Subcutaneous abdominal adipose tissue (tissue), 5 donors: ENCODE measurements around the gene FAM222A.

Experiments
- H3K27ac ChIP-seq: one replicate; pipeline ENCODE4 v1.7.0; 2013; ENCODE audit warnings: low read depth, mild to moderate bottlenecking, inconsistent platforms, low read length, moderate library complexity
- H3K27me3 ChIP-seq, 5 donors: one replicate each; pipeline ENCODE4 v1.7.0; 2013; ENCODE audit warnings: low read length in 5 of 5, inconsistent platforms in 1 of 5; ENCODE audit not compliant: control insufficient read depth in 5 of 5, insufficient read depth in 4 of 5
- H3K36me3 ChIP-seq, 5 donors: one replicate each; pipeline ENCODE4 v1.7.0; 2013; ENCODE audit warnings: low read length in 5 of 5; ENCODE audit not compliant: control insufficient read depth in 5 of 5, insufficient read depth in 5 of 5
- H3K4me1 ChIP-seq, 5 donors: one replicate each; pipeline ENCODE4 v1.7.0; 2013; ENCODE audit warnings: low read length in 5 of 5, mild to moderate bottlenecking in 3 of 5, moderate library complexity in 1 of 5; ENCODE audit not compliant: control insufficient read depth in 5 of 5, insufficient read depth in 5 of 5
- H3K4me3 ChIP-seq, 5 donors: one replicate each; pipeline ENCODE4 v1.7.0; 2013; ENCODE audit warnings: low read length in 5 of 5, low read depth in 1 of 5
- H3K9ac ChIP-seq, 5 donors: one replicate each; pipeline ENCODE4 v1.7.0; 2013; ENCODE audit warnings: low read length in 5 of 5, mild to moderate bottlenecking in 4 of 5, moderate library complexity in 3 of 5
- H3K9me3 ChIP-seq, 5 donors: one replicate each; pipeline ENCODE4 v1.7.0; 2013; ENCODE audit warnings: low read length in 5 of 5; ENCODE audit not compliant: control insufficient read depth in 5 of 5
- donor health status: healthy.
- donor health status: healthy.
- donor health status: healthy.
- donor health status: healthy.
- donor health status: healthy.

FAM222A gene

DNA sequence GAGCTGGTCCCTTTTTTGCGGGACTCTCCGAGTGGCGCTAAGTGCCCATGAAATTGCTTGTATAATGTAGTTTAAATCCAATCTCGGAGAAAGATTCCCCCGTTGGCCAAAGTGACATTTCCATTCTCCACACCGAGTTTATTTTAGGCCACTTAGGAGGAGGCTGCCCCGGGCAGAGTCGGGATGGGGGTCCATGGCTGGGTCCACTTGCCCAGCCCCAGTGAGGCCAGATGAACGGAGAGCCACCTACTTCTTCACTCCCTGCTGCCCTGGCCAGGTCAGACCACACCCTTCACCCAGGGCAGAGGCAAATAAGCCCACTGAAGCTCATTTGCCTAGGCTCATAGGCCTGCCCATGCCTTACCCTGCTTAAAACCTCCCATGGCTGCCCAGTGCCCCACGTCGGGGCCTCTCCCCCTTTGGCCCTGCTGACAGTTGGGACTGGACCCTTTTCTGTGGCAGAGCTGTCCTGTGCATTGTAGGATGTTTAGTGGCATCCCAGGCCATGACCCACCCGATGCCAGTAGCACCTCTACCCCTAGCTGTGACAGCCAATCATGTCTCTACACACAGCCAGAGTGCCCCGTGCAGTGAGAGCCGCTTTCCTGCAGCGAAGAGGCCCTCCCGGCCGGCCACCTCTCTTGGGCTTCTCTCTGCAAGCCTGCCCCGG is 51.3 kb downstream of the FAM222A start:
- H3K36me3 ChIP-seq = no peaks in the 10 kb centered on the region
- H3K4me1 ChIP-seq = peaks cover 0 to 5% (median 0%) of the 10 kb centered on the region in 5 donors
- no peak overlapping the region for H3K9ac ChIP-seq
- H3K9me3 ChIP-seq = peaks cover 0 to 9% (median 8%) of the 10 kb centered on the region in 5 donors
- H3K4me3 ChIP-seq = no peak overlapping the region
- peaks cover 0 to 3% (median 2%) of the 10 kb centered on the region in 5 donors for H3K27me3 ChIP-seq
- no peak overlapping the region for H3K27ac ChIP-seq

DNA sequence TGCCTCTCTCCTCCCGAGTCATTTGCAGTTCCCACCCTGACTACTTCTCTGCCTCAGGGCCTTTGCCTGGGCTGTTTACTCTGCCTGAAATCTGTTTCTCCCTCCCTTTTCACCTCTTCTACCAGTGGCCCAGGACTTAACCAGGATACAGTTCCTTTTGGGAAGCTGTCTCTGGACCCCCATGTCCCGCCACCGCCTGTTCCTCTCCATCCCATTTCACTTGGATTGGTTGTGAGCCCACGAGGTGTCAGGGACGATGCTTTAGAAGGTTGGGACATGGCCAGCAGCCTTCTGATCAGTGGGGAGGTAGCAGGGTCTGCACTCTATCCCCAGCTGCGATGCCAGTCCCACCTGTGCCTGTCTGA is 51.8 kb downstream of the FAM222A start:
- H3K9ac ChIP-seq = no peak overlapping the region
- peaks cover 0 to 2% (median 0%) of the 10 kb centered on the region in 5 donors for H3K27me3 ChIP-seq
- H3K4me3 ChIP-seq = no peak overlapping the region
- no peak overlapping the region for H3K27ac ChIP-seq
- no peaks in the 10 kb centered on the region for H3K36me3 ChIP-seq
- H3K9me3 ChIP-seq = peaks cover 0 to 9% (median 8%) of the 10 kb centered on the region in 5 donors
- H3K4me1 ChIP-seq = peaks cover 0 to 5% (median 0%) of the 10 kb centered on the region in 5 donors

DNA sequence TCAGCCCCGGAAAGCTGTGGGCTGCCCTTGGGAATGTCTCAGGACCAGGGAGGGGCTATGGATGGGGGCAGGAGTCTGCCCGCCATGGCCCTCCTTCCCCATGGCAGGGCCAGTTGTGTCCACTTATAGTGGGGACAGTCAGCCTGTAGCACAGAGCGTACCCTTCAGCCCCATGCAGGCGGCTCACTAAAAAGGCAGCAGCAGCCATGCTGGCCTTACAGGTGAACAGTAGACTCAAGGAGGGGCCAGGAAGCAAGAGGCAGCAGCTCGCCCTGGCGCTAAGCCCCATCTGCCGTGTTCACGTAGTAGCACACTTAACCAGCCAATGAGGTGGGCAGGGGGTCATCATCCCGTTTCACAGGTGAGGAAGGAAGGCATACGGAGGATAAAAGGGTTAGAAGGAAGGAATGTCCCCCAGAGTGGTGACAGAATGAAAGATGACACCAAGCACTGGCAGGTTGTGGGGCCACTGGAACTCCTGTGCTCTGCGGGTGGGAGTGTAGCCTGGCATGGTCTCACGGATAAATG is 52.7 kb downstream of the FAM222A start:
- H3K9ac ChIP-seq = no peak overlapping the region
- H3K4me1 ChIP-seq = peaks cover 0 to 5% (median 0%) of the 10 kb centered on the region in 5 donors
- H3K4me3 ChIP-seq = no peak overlapping the region
- H3K36me3 ChIP-seq = no peaks in the 10 kb centered on the region
- no peak overlapping the region for H3K27ac ChIP-seq
- peaks cover 0 to 9% (median 8%) of the 10 kb centered on the region in 5 donors for H3K9me3 ChIP-seq
- H3K27me3 ChIP-seq = peaks cover 0 to 2% (median 0%) of the 10 kb centered on the region in 5 donors

DNA sequence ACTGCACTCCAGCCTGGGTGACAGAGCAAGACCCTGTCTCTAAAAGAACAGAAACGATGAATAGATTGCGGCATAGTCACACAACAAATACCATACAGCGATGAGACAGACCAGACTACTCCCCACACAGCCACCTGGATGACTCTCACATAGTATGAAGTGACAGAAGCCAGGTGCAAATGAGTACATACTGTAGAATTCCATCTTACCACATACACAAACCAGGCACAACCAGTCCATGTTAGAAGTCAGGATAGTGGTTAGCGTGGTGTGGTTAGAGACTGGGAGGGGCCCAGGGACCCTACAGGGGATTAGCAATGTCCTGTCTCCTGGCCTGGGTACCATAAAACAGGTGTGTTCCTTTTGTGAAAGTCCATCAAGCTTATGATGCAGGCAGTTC is 53.8 kb downstream of the FAM222A start:
- H3K27ac ChIP-seq = no peak overlapping the region

DNA sequence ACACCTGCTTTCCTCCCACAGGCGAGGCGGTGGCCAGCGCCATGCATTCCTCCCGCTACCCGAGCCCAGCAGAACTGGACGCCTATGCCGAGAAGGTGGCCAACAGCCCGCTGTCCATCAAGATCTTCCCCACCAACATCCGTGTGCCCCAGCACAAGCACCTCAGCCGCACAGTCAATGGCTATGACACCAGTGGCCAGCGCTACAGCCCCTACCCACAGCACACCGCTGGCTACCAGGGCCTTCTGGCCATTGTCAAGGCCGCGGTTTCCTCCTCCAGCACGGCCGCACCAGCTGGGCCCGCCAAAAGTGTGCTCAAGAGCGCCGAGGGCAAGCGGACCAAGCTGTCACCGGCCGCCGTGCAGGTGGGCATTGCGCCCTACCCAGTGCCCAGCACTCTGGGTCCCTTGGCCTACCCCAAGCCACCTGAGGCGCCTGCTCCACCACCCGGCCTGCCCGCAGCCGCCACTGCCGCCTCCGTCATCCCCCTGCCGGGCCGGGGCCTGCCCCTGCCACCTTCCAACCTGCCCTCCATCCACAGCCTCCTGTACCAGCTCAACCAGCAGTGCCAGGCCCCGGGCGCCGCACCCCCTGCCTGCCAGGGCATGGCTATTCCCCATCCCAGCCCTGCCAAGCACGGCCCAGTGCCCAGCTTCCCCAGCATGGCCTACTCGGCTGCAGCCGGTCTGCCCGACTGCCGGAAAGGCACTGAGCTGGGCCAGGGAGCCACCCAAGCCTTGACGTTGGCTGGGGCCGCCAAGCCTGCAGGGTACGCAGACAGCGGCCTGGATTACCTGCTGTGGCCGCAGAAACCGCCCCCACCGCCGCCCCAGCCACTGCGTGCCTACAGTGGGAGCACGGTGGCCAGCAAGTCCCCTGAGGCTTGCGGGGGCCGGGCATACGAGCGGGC is 54.6 kb downstream of the FAM222A start:
- no peak overlapping the region for H3K9ac ChIP-seq
- H3K27ac ChIP-seq = no peak overlapping the region
- peaks cover 0 to 2% (median 0%) of the 10 kb centered on the region in 5 donors for H3K27me3 ChIP-seq
- no peak overlapping the region for H3K4me3 ChIP-seq
- no peaks in the 10 kb centered on the region for H3K36me3 ChIP-seq
- peaks cover 0 to 5% (median 4%) of the 10 kb centered on the region in 5 donors for H3K9me3 ChIP-seq
- H3K4me1 ChIP-seq = peaks cover 0 to 17% (median 9%) of the 10 kb centered on the region in 5 donors

More for the DNA sequence above, 53.8 kb downstream of the FAM222A start:
- Histone ChIP-seq H3K4me1 (peaks cover 0 to 9% (median 1%) of the 10 kb centered on the region in 5 donors), H3K36me3 (no peaks in the 10 kb centered on the region), H3K9me3 (peaks cover 0 to 9% (median 8%) of the 10 kb centered on the region in 5 donors), H3K9ac (no peak overlapping the region), H3K27me3 (peaks cover 0 to 2% (median 0%) of the 10 kb centered on the region in 5 donors), H3K4me3 (no peak overlapping the region)

DNA sequence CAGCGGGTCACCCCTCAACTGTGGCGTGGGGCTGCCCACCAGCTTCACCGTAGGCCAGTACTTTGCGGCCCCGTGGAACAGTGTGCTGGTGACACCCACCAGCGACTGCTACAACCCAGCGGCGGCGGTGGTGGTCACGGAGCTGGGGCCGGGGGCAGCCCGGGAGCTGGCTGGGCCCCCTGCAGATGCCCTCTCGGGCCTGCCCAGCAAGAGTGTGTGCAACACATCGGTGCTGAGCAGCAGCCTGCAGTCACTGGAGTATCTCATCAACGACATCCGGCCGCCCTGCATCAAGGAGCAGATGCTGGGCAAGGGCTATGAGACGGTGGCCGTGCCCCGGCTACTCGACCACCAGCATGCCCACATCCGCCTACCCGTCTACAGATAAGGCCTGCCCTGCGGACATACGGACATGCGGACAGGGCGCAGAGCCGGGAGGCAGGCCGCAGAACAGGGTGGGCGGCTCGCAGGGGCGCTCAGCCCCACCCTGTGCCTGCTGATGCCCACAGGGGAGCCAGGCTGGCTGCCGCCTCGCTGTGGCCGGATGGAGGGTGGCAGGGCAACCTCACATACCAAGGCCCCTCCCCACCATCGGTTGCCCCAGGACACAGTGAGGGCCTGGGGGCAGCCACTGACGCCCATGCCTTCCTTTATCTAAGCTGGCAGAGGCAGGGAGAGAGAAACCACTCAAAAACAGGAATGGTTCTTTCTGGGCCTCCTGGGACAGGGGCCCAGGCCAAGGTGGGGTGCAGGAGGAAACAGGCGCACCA is 55.5 kb downstream of the FAM222A start:
- H3K9me3 ChIP-seq = no peaks in the 10 kb centered on the region
- H3K27ac ChIP-seq = no peak overlapping the region
- peaks cover 2 to 23% (median 14%) of the 10 kb centered on the region in 5 donors for H3K4me1 ChIP-seq
- no peak overlapping the region for H3K4me3 ChIP-seq
- H3K36me3 ChIP-seq = no peaks in the 10 kb centered on the region
- H3K9ac ChIP-seq = no peak overlapping the region
- peaks cover 0 to 4% (median 0%) of the 10 kb centered on the region in 5 donors for H3K27me3 ChIP-seq

DNA sequence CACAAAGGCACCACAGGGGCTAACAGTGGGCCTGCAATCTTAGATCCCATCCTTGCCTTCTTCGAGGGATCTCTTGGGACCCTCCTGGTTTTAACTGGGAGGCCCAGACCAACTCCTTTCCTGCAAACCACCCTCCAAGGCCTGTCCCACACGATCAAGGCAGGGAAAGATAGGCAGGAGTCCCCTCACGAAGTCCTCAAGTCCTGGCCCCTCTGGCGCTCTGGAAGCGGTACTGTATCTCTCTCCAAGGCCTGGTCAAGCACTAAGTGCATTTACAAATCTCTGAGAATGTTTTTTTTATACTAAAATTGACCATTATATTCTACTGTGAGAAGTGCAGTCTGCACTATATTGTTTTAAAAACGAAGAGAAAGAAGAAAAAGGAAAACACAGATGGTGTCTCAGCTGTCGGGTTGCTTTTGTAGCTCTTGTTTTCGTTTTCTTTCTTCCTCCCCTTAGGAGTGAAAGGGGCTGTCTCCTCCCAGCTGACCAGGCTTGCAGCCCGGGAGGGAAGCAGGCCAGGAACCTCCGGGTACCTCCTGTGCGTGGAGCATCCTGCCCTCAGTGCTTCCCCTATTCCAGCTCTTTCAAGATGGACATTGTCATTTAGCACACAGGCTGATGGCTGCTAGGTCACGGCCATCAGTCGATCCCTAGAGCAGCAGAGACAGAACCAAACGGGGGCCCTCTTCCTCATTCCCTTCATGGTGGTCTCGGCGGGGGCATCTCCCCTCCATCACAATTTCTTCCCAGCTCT is 56.7 kb downstream of the FAM222A start:
- no peaks in the 10 kb centered on the region for H3K9me3 ChIP-seq
- H3K4me1 ChIP-seq = peaks cover 2 to 23% (median 14%) of the 10 kb centered on the region in 5 donors
- no peak overlapping the region for H3K9ac ChIP-seq
- H3K27ac ChIP-seq = no peak overlapping the region
- H3K4me3 ChIP-seq = no peak overlapping the region
- H3K36me3 ChIP-seq = no peaks in the 10 kb centered on the region
- peaks cover 0 to 4% (median 2%) of the 10 kb centered on the region in 5 donors for H3K27me3 ChIP-seq

DNA sequence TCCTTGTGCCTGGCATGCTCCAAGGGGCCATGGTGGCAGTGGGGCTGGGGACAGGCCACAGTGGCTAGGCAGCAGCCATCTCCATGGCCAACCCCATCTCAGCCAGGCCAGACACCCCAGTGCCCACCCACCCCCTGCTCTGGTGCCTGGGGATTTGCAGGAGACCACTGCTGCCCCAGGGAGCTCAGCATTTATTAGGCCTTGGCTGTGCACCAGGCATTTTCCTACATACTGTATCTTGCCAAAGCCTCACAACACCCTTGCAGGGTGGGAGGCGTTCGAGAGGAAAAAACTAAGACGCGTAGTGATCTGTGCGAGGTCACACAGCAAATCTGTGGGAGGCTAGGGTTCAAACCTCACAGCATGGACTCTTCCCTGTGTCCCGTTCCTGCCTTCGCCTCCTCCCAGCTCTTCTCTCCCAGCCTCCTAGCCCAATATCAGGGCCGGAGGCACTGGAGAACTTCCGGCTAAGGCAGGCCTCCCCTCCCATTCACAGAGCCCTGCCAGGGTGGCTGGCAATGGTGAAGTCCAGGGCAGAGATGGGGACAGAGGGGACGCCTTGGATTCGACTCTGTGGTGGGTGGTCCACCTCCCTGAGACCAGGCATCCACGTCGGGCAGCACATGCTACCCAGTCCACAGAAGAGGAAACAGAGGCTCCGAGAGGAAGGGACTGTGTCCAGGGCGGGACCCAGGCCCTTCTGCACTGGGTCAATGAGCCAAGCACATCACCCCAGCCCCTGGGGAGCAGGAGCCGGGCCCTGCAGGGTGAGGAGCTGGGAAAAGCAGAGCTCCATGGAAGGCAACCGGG is 57.4 kb downstream of the FAM222A start:
- peaks cover 0 to 4% (median 0%) of the 10 kb centered on the region in 5 donors for H3K27me3 ChIP-seq
- peaks cover 2 to 23% (median 14%) of the 10 kb centered on the region in 5 donors for H3K4me1 ChIP-seq
- no peak overlapping the region for H3K9ac ChIP-seq
- no peaks in the 10 kb centered on the region for H3K9me3 ChIP-seq
- H3K36me3 ChIP-seq = no peaks in the 10 kb centered on the region
- H3K27ac ChIP-seq = no peak overlapping the region
- no peak overlapping the region for H3K4me3 ChIP-seq
